AG10803 (cell line): ENCODE measurements around the gene HLCS.
A peak's percentile ranks its signal among the peaks of the same experiment; 100 is the strongest.

Experiments
- DNase-seq: peaks from one replicate; pipeline ENCODE4 v3.0.0; 2010; ENCODE audit warnings: low read depth
- H3K4me3 ChIP-seq: 2 replicates; pipeline ENCODE4 v1.5.1; 2011; ENCODE audit warnings: mild to moderate bottlenecking, low read length, control low read depth
- TF ChIP-seq, protein P1 (sequence below): conservative IDR thresholded peaks from 2 replicates; pipeline ENCODE4 v1.5.1; 2011; ENCODE audit warnings: mild to moderate bottlenecking, low read length, control low read depth, inconsistent platforms

Gene HLCS

DNA sequence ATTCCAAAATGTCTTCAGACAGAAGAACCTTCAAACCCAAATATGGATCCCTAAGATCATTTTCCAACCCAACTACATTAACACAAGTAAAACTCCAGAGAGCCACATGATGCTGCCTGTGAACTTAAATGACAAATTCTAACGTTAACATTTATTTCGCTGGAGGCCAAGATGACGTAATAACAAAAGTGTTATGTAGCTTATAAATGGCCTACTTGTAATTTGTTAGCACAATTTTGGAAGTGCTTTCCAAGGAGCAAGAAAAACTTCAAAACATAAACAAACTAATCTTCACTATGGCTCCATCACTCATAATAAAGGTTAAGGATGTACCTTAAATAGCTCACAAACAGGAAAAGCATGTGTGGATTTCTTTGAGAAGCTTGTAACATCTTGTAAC, 126.7 kb downstream of the HLCS start:
- TF ChIP-seq, protein P1, sequence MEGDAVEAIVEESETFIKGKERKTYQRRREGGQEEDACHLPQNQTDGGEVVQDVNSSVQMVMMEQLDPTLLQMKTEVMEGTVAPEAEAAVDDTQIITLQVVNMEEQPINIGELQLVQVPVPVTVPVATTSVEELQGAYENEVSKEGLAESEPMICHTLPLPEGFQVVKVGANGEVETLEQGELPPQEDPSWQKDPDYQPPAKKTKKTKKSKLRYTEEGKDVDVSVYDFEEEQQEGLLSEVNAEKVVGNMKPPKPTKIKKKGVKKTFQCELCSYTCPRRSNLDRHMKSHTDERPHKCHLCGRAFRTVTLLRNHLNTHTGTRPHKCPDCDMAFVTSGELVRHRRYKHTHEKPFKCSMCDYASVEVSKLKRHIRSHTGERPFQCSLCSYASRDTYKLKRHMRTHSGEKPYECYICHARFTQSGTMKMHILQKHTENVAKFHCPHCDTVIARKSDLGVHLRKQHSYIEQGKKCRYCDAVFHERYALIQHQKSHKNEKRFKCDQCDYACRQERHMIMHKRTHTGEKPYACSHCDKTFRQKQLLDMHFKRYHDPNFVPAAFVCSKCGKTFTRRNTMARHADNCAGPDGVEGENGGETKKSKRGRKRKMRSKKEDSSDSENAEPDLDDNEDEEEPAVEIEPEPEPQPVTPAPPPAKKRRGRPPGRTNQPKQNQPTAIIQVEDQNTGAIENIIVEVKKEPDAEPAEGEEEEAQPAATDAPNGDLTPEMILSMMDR, result no peak
- H3K4me3 ChIP-seq, result no peak overlapping the region
- no peak for DNase-seq

DNA sequence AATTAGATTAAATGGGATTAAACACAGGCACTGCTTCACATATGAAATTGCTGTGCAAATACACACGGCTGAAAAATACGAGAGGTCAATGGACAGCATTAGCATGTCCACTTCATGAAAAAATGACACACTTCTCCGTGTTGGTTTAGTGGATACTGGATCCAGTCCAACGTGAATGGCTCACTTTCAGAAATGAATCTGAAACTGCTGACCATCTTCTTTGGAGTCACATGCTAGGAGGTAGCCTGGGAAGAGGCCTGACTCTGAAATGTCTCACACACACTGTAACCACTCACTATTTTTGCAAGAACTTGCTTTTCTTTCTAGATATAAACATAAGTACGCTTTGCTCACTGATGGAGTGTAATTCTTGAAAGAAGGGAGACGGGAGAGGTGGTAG, 127.3 kb downstream of the HLCS start:
- DNase-seq, result peak; percentile 36
- no peak overlapping the region for H3K4me3 ChIP-seq
- TF ChIP-seq, protein P1, result no peak

DNA sequence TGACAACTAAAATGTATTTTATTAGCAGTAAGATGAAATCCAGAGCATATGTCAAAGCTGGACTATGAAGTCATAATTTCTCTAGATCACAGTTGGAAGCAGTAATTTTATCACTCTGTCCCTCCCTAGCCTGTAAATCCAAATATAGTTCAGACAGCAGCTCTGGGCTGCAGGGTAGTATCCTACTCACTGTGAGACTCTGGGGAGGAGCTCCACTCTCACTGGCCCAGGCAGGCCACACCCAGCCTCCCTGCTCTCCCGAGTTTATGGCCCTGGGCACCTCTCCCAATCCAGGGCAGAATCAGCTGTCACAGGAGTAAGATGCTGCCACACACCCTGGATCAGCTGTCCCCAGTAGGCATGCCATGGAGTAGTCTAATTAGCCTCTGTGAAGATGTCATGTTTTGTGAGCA, 131.1 kb downstream of the HLCS start:
- TF ChIP-seq, protein P1, result no peak
- no peak overlapping the region for H3K4me3 ChIP-seq
- DNase-seq, result peak; percentile 20

DNA sequence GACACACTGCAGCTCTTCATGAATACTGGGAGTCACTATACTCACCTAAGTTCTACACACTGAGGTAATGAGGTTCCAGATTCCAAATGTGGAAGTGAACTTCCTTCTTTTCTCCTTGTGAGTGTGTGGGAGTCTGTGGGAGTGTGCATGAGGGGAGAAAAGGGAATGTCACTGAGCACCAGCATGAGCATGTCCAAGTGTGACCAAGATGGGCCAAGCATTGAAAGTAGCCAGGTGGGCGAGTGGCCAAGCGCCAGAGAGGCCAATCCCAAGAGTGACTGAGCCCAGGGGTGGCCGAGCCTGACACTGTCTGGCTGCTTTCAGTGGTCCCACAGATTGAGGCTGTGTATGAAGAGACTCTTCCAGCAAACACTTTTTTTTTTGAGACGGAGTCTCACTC, 132.3 kb downstream of the HLCS start:
- no peak for DNase-seq
- no peak overlapping the region for H3K4me3 ChIP-seq
- TF ChIP-seq, protein P1, result no peak

DNA sequence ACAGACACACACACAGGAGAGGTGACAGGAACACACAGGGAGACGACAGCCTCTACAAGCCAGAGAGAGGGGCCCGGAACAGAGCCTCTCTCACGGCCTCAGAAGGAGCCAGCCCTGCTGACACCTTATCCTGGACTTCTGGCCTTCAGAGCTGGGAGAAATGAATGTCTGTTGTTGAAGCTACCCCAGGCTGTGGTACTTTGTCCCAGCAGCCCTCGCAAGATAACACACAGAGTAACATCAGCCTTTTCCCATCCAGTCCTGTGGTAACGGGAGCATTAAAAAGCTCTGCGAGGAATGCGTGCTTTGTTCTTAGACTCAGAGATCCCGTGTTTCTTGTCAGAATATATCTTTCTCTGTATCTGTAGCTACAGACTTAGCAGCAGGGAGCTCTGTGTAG, 136.4 kb downstream of the HLCS start:
- no peak for DNase-seq
- H3K4me3 ChIP-seq, result no peak overlapping the region
- TF ChIP-seq, protein P1, result no peak

GRCh38 chr21:36828891-36829515, 137.5 kb downstream of the HLCS start:
- peak; percentile 27 for DNase-seq
- no peak overlapping the region for H3K4me3 ChIP-seq
- TF ChIP-seq, protein P1, result no peak

DNA sequence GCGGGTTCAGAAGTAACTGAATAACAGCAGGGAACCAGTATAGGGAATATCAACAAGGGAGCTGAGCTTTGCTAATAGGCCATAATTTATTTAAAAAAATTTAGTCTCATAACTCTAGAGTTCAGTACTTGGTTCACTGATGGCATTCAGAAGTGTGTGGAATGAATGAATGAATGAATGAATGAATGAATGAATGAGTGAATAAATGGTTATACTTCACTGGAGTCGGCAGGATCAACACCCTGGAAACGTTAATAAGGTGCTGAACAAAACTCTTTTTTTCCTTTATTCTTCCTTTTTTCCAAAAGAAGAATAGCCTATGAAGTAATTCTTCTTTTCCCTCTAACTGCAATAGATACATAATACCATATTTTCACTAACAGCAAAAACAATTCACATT, 138.3 kb downstream of the HLCS start:
- TF ChIP-seq, protein P1, result no peak
- DNase-seq, result no peak
- no peak overlapping the region for H3K4me3 ChIP-seq
